ACC112 (cell line): ENCODE results near the gene TOP1.

ENCODE experiments used
- H2AFZ ChIP-seq: fragments of 200-600 bp; sonication (generic); one replicate; pipeline ENCODE4 v1.6.0; 2017; ENCODE audit warnings: antibody characterized with exemption, low read length; ENCODE audit not compliant: unreplicated experiment
- H3K27ac ChIP-seq: fragments of 200-600 bp; sonication (generic); 2 replicates; pipeline ENCODE4 v1.5.1; 2014; ENCODE audit warnings: low read depth, mild to moderate bottlenecking, antibody characterized with exemption, low read length, moderate library complexity
- H3K27me3 ChIP-seq: fragments of 200-600 bp; sonication (generic); 2 replicates; pipeline ENCODE4 v1.6.1; 2014; ENCODE audit warnings: mild to moderate bottlenecking, antibody characterized with exemption, low read length, moderate library complexity, mixed read lengths; ENCODE audit not compliant: insufficient read depth
- H3K36me3 ChIP-seq: fragments of 200-600 bp; sonication (generic); 2 replicates; pipeline ENCODE4 v1.6.1; 2016; ENCODE audit warnings: mild to moderate bottlenecking, antibody characterized with exemption, low read length, moderate library complexity, mixed read lengths; ENCODE audit not compliant: insufficient read depth
- H3K4me1 ChIP-seq: fragments of 200-600 bp; sonication (generic); one replicate; pipeline ENCODE4 v1.6.1; 2016; ENCODE audit warnings: low read length, mixed read lengths; ENCODE audit not compliant: insufficient read depth, unreplicated experiment, control insufficient read depth
- H3K4me3 ChIP-seq: fragments of 200-600 bp; sonication (generic); 2 replicates; pipeline ENCODE4 v1.5.1; 2014; ENCODE audit warnings: mild to moderate bottlenecking, low read depth, low read length
- H3K79me2 ChIP-seq: fragments of 200-600 bp; sonication (generic); one replicate; pipeline ENCODE4 v1.6.0; 2016; ENCODE audit warnings: low read length; ENCODE audit not compliant: control insufficient read depth, unreplicated experiment, insufficient read depth

Gene TOP1

GRCh38 chr20:41139227-41140093, 110.8 kb downstream of the TOP1 start:
- Histone ChIP-seq H2AFZ (no peak overlapping the region), H3K79me2 (peaks cover 71% of the 10 kb centered on the region), H3K27ac (no peak overlapping the region), H3K4me1 (peaks cover 29% of the 10 kb centered on the region), H3K4me3 (peak overlapping the region; percentile 90), H3K27me3 (no peaks in the 10 kb centered on the region), H3K36me3 (no peaks in the 10 kb centered on the region)

- Histone ChIP-seq H3K27ac (no peak overlapping the region), H3K4me3 (no peak overlapping the region), H3K79me2 (peaks cover 81% of the 10 kb centered on the region), H2AFZ (no peak overlapping the region), H3K4me1 (peaks cover 29% of the 10 kb centered on the region), H3K27me3 (no peaks in the 10 kb centered on the region), H3K36me3 (no peaks in the 10 kb centered on the region)
Measured at GRCh38 chr20:41140226-41141133, 111.9 kb downstream of the TOP1 start.

- Histone ChIP-seq H3K4me3 (no peak overlapping the region), H3K4me1 (peaks cover 29% of the 10 kb centered on the region)
Measured at GRCh38 chr20:41141153-41141815, 112.7 kb downstream of the TOP1 start.

GRCh38 chr20:41142245-41142644, 113.6 kb downstream of the TOP1 start:
- Histone ChIP-seq H3K79me2 (peaks cover 99% of the 10 kb centered on the region), H3K27ac (no peak overlapping the region), H3K36me3 (no peaks in the 10 kb centered on the region), H3K4me3 (no peak overlapping the region), H3K27me3 (no peaks in the 10 kb centered on the region), H2AFZ (no peak overlapping the region), H3K4me1 (peaks cover 29% of the 10 kb centered on the region)

More at GRCh38 chr20:41141153-41141815, 112.7 kb downstream of the TOP1 start:
- H3K27ac ChIP-seq: no peak overlapping the region
- H2AFZ ChIP-seq: no peak overlapping the region
- no peaks in the 10 kb centered on the region for H3K27me3 ChIP-seq
- H3K79me2 ChIP-seq: peaks cover 89% of the 10 kb centered on the region
- H3K36me3 ChIP-seq: no peaks in the 10 kb centered on the region

- no peak overlapping the region for H3K27ac ChIP-seq
- H3K4me3 ChIP-seq: no peak overlapping the region
- H3K4me1 ChIP-seq: peaks cover 29% of the 10 kb centered on the region
- no peaks in the 10 kb centered on the region for H3K27me3 ChIP-seq
- H3K36me3 ChIP-seq: no peaks in the 10 kb centered on the region
- no peak overlapping the region for H2AFZ ChIP-seq
- H3K79me2 ChIP-seq: peaks cover 97% of the 10 kb centered on the region
Measured at GRCh38 chr20:41142919-41143318, 114.3 kb downstream of the TOP1 start.

- Histone ChIP-seq H3K4me1 (peaks cover 29% of the 10 kb centered on the region), H3K79me2 (peaks cover 97% of the 10 kb centered on the region), H3K27me3 (no peaks in the 10 kb centered on the region), H3K4me3 (no peak overlapping the region), H3K36me3 (no peaks in the 10 kb centered on the region), H2AFZ (no peak overlapping the region), H3K27ac (no peak overlapping the region)
Measured at GRCh38 chr20:41143354-41143753, 114.7 kb downstream of the TOP1 start.

- Histone ChIP-seq H3K27me3 (no peaks in the 10 kb centered on the region), H3K27ac (no peak overlapping the region), H3K4me1 (peaks cover 22% of the 10 kb centered on the region), H3K79me2 (peaks cover 96% of the 10 kb centered on the region), H2AFZ (no peak overlapping the region), H3K4me3 (no peak overlapping the region), H3K36me3 (no peaks in the 10 kb centered on the region)
Measured at GRCh38 chr20:41145317-41145716, 116.7 kb downstream of the TOP1 start.

GRCh38 chr20:41145821-41146620, 117.4 kb downstream of the TOP1 start:
- Histone ChIP-seq H2AFZ (no peak overlapping the region), H3K4me3 (no peak overlapping the region), H3K36me3 (no peaks in the 10 kb centered on the region), H3K27me3 (no peaks in the 10 kb centered on the region), H3K79me2 (peaks cover 96% of the 10 kb centered on the region), H3K27ac (no peak overlapping the region), H3K4me1 (peaks cover 20% of the 10 kb centered on the region)

GRCh38 chr20:41147767-41148191, 119.2 kb downstream of the TOP1 start:
- H3K4me1 ChIP-seq: peaks cover 20% of the 10 kb centered on the region
- no peak overlapping the region for H3K27ac ChIP-seq

GRCh38 chr20:41148942-41149341, 120.3 kb downstream of the TOP1 start:
- Histone ChIP-seq H3K4me1 (peaks cover 20% of the 10 kb centered on the region), H3K27ac (no peak overlapping the region), H3K4me3 (no peak overlapping the region), H3K79me2 (peaks cover 93% of the 10 kb centered on the region), H3K36me3 (no peaks in the 10 kb centered on the region), H2AFZ (no peak overlapping the region), H3K27me3 (no peaks in the 10 kb centered on the region)

More at GRCh38 chr20:41147767-41148191, 119.2 kb downstream of the TOP1 start:
- H3K4me3 ChIP-seq: no peak overlapping the region
- peaks cover 96% of the 10 kb centered on the region for H3K79me2 ChIP-seq
- no peaks in the 10 kb centered on the region for H3K27me3 ChIP-seq
- H2AFZ ChIP-seq: no peak overlapping the region
- no peaks in the 10 kb centered on the region for H3K36me3 ChIP-seq
